GM12872 (cell line): Measurements from ENCODE around the gene R3HDML.
A peak's percentile ranks its signal among the peaks of the same experiment; 100 is the strongest.

Experiments used
- TF ChIP-seq, protein P1 (sequence below): IDR thresholded peaks from 3 replicates; pipeline ENCODE4 v1.5.1; 2011; ENCODE audit warnings: low read depth, mild to moderate bottlenecking, low read length, moderate library complexity; ENCODE audit not compliant: insufficient read depth

R3HDML gene

DNA sequence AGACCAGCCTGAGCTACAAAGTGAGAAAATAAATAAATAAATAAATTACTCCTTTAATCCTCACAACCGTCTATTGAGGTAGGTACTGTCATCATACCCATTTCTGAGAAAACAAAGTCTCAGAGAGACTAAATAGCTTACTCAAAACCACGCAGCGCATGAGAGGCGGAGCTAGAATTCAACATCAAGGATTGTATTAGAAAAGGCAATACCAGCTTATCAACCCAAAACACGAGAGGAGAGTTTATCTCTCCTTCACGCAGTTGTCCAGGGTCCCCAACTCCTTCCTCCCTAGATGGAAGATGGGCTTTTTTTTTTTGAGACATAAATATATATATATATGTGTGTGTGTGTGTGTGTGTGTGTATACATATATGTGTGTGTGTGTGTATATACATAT, 30.9 kb downstream of the R3HDML start:
- TF ChIP-seq, protein P1, sequence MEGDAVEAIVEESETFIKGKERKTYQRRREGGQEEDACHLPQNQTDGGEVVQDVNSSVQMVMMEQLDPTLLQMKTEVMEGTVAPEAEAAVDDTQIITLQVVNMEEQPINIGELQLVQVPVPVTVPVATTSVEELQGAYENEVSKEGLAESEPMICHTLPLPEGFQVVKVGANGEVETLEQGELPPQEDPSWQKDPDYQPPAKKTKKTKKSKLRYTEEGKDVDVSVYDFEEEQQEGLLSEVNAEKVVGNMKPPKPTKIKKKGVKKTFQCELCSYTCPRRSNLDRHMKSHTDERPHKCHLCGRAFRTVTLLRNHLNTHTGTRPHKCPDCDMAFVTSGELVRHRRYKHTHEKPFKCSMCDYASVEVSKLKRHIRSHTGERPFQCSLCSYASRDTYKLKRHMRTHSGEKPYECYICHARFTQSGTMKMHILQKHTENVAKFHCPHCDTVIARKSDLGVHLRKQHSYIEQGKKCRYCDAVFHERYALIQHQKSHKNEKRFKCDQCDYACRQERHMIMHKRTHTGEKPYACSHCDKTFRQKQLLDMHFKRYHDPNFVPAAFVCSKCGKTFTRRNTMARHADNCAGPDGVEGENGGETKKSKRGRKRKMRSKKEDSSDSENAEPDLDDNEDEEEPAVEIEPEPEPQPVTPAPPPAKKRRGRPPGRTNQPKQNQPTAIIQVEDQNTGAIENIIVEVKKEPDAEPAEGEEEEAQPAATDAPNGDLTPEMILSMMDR, result no peak

DNA sequence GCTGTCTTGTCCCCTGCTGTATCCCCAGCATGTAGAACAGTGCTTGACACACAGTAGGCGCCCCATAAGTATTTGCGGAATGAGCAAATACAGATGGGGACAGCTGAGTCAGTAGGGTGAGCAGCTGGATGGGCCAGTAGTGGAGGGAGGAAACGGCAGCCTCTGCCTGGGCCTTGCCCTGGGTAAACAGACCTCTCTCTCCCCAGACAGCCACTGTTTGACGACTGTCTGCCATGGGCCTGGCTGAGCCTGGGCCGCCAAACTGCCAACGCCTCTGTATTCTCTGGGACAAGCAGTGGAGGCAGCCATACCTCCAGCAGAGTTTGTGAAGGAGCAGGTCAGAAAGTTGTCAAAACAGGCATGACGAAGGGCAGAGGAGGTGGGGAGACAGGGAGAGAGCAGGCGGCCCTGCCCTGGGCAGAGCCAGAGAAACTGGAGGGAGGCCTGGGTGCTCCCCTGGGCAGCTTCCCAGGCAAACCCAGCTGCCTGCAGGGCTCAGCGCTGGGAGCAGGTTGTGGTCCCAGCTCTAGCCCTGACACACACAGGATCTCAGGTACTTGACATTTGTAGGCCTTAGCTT, 33.9 kb downstream of the R3HDML start:
- TF ChIP-seq, protein P1, result no peak

DNA sequence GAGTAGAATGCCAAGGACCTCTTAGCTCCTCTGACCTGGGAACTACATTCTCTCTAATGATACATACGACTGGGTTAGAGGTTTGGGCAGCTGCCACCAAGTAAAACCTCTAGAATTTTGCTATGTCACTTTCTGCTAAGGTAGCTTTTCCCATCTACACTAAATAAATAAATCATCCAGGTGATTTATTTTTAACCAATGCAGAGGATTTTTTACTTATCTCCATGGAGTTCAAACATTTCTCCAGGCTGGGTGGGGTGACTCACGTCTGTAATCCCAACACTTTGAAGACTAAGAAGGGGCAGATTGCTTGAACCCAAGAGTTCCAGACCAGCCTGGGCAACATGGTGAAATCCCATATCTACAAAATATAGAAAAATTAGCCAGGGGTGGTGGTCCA, 45.8 kb downstream of the R3HDML start:
- TF ChIP-seq, protein P1, result no peak

DNA sequence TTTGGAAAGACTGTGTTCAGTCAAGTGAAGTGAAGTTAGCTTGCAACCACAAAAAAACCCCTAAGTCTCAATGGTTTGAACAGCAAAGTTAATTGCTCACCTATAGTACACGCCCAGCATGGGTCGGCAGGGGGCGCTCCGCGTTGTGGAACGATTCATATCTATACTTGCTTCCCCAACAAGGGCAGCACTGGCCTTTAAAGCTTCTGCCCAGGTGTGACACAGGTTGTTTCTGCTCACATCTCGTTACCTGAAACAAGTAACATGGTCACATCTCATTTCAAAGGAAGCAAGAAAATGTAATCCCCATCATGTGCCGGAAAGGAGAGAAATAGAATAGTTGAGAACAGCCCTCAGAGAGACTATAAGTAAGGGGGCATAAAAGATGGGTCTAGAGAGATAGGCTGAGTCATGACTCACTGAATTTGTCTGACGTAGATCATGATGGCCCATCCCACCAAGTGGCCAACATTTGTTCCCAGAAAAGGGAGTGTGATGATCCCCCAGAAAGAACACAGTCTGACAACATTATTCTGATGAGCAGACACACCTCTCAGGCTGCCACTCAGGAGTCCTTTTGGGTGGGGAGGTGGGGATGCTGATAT, 47.7 kb downstream of the R3HDML start:
- TF ChIP-seq, protein P1, result peak; percentile 96

DNA sequence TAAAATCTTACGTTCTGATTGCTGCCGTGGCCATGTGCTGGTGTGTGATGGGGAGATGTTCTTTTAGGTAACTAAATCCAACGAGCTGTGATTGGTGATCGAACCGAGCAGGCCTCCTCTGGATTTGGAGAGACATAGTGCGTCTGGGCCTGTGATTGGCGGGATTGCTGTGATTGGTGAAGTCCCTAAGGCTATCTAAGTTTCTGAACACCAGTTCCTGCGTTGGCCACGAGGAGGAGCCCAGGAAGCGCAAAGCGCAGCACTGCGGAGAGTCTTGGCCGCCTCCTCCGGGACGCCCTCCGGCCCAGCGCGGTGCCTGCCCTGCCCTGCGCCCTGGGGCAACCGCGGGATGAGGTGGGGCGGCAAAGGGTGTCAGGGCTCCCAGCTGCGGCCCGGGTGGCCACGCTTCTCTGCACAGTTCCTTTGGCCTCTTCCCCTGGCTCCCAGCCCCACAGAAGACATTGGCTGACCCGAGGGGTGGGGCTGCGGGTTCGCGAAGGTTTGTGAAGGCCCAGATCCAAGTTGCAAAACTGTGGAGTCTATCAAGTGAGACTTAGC, 51.7 kb downstream of the R3HDML start:
- TF ChIP-seq, protein P1, result peak; percentile 87

DNA sequence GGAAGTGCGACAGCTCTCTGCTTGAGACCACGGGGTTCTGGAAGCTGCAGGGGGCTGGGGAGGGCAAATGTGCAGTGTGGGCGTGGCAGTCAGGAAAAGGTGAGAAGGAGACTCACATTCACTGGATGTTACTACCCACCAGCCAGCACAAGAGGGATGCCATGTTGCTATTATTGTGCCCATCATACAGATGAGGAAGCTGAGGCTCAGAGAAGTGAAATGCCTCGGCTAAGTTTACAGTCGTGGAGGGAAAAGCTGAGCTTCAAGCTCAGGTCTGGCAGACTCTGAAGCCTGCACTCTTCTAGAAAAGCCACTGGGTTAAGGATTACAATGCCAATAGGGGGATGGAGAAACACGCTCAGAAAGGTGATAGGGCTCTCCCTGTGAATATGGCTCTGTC, 53.0 kb downstream of the R3HDML start:
- TF ChIP-seq, protein P1, result no peak

DNA sequence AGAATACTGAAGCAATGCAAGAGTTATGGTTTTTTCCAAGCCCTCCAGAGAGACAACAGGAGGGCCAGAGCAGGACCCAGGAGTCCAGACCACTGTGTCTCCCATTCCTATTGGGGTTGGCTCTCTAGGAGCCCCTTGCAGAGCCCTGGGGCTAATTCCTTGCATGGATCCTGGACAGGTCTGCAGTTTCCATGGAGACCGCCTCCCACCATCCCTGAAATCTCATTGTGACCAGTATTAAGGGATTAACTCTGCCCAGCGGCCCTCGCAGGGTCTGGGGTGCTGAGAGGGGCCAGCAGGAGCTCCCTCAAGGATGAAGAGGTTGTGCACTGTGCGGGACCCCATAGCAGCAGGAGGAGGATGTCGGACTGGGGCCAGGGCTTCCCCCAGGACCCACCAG, 53.4 kb downstream of the R3HDML start:
- TF ChIP-seq, protein P1, result no peak
